Omental fat pad (tissue), 4 donors: ENCODE results near the gene TPST2. TPM values are rescaled to one million over a fixed set of nuclear protein-coding genes. Genes with fewer than 3 reads are reported as not detected.
A peak's percentile ranks its signal among the peaks of the same experiment; 100 is the strongest.

ENCODE experiments used
- ATAC-seq: fragments of 150-250 bp; one replicate; pipeline ENCODE4 v1.9.1; 2016; ENCODE audit warnings: mild to moderate bottlenecking, moderate library complexity; ENCODE audit not compliant: low FRiP score
- DNase-seq: peaks from one replicate; pipeline ENCODE4 v3.0.0-alpha.2; 2019; ENCODE audit warnings: low spot score
- total RNA-seq, 4 donors: library from RNA; depleted of rRNA; stranded (reverse); fragments of >200 nt; gene quantifications; one replicate each; pipeline ENCODE4 v1.1.0, GENCODE V29; 2016
- TF ChIP-seq, protein P1 (sequence below), 3 donors: fragments of 450-650 bp; IDR thresholded peaks; one replicate each; pipeline ENCODE4 v1.5.1; 2016 to 2017; ENCODE audit warnings: antibody characterized with exemption in 3 of 3, mild to moderate bottlenecking in 3 of 3, moderate library complexity in 2 of 3

TPST2 gene
- total RNA-seq, 4 donors from 2014 or later = 39.5 to 101 (median 73.3) TPM

DNA sequence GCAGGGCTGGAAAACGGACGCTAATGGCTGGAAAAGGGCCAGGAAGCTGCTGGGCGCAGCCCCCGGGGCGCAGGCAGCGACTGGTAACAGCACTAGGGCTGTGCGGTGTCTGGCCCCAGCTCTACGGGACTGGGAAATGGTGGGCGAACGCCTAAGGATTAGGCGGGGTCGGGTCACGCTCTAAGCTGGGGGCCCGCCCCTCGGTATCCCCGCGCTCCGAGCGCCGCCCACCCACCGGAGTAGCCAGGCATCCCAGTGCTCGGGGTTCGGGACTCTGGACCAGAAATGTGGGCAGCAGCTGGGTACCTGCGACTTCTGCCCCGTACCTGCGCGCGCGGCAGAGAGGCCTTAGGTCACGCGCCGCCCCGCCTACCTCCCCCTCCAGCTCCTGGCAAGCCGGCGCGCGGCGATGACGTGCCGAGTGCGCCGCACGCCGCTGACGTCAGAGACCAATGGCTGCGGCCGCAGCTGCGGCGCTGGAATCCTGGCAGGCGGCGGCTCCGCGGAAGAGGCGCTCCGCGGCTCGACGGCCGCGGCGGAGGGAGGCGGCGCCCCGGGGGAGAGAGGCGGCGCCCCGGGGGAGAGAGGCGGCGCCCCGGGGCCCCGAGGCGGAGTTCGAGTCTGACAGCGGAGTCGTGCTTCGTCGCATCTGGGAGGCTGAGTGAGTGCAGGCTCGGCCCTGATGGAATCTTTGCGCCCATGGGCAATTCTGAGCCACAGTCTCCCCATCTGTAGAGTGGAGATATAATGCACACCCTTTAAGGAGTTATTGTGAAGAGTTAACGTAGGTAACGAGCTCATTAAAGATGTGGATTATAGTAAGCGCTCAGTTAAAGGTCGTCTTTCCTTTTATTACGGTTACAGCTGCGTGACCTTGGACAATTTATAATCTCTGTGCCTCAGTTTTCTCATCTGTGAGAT, 106.2 kb downstream of the TPST2 start, which contains the start of the genes HPS4 and SRRD:
HPS4 (minus strand) TSS at position 345 of the 921 bp plus-strand sequence. CDS start 2,021 bp downstream, outside the sequence.
SRRD (plus strand) TSS at position 439 of the 921 bp plus-strand sequence; CDS start at position 453, 14 bp downstream.
- TF ChIP-seq, protein P1, sequence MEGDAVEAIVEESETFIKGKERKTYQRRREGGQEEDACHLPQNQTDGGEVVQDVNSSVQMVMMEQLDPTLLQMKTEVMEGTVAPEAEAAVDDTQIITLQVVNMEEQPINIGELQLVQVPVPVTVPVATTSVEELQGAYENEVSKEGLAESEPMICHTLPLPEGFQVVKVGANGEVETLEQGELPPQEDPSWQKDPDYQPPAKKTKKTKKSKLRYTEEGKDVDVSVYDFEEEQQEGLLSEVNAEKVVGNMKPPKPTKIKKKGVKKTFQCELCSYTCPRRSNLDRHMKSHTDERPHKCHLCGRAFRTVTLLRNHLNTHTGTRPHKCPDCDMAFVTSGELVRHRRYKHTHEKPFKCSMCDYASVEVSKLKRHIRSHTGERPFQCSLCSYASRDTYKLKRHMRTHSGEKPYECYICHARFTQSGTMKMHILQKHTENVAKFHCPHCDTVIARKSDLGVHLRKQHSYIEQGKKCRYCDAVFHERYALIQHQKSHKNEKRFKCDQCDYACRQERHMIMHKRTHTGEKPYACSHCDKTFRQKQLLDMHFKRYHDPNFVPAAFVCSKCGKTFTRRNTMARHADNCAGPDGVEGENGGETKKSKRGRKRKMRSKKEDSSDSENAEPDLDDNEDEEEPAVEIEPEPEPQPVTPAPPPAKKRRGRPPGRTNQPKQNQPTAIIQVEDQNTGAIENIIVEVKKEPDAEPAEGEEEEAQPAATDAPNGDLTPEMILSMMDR (IDR thresholded peaks at IDR 0.05) = no peak
- ATAC-seq (peak; percentile 91), DNase-seq (peak; percentile 79)

DNA sequence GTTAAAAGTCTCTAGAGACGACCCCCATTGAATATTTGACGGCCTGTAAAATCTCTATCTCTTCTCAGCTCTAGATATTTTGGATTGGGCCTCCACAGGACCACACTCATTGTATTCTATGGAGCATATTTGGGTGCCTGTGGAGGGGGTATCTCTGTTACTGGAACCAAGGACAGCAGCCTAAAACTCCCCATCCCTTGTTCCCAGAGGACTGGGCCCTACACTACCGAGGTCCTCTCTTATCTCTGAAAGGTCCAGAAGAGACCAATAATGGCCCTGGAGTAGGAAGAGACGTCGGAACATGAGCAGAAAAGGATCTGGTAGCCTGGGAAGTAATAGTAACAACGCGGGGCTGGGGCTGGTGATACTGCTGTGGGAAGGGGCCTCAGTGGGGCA, 106.9 kb downstream of the TPST2 start:
- ATAC-seq = peak; percentile 7
- DNase-seq = no peak
- TF ChIP-seq, protein P1 (IDR thresholded peaks at IDR 0.05) = no peak

DNA sequence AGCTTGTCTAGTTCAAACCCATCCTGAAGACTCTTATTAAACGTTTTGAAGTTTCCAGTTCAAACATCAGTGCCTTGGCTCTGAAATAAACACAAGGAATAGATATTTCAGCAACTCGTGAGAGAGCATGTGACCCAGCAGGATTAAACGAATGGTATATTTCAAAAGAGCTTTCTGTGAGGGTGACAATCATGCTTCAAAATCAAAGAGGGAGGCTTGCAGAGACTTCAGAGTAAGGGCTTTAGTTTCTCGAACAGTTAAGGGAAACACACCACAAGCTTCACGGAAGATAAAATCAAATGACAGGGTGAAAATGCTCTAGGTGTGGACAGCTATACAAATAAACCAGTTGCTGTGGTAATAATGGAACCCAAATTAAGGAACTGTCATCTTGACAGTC, 107.8 kb downstream of the TPST2 start:
- DNase-seq (no peak), ATAC-seq (no peak)
- TF ChIP-seq, protein P1 (IDR thresholded peaks at IDR 0.05) = no peak

DNA sequence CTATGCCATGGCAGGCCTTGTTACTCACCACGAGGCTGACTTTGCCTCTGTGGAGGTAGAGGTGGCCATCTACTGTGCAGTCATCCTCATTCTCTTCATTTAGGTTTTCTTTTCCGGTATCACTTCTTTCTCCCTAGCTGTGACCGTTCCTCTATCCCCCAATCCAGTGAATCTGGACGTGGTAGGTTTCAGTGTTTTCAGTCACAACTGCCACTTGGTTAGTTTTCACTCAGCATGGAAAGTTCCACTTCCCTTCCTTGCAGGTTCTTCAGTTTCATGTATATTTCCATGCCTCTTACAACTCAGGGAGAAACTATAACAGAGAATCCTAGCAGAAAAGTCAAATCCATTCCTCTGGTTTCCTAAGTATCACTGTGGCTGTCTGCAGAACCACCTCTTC, 108.2 kb downstream of the TPST2 start:
- no peak for DNase-seq
- no peak for ATAC-seq
- TF ChIP-seq, protein P1 (IDR thresholded peaks at IDR 0.05) = no peak

DNA sequence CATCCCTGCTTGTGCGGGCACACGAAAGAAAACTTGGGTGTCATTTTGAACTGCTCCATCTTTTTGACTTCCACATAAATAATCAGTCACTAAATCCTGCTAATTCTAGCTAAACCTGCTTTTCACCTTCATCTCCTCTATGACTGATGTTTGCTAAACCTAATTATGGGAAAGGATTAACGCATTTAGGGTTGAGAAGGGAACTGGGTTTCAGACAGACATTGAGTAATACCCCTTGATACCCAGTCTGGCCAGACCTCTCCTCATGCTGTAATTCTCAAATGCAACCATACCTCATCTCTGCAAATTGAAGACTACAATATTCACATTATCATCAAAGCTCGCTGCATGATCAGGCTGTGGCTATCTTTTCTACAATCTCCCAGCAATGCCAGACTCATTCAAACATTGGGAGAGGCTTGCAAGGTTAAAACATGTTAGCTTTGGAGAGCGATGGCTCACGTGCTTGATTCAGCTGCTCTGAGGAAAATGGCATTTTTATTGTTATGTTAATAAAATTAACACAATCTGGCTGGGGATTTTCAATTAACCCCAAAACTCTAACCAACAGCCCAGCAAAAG, 108.7 kb downstream of the TPST2 start:
- no peak for ATAC-seq

DNA sequence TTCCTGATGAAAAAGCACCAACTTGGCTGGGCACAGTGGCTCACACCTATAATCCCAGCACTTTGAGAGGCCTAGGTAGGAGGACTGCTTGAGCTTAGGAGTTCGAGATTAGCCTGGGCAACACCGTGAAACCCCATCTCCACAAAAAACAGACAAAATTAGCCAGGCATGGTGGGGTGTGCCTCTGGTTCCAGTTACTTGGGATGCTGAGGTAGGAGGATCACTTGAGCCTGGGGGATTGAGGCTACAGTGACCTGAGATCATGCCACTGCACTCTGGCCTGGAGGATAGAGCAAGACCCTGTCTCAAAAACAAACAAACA, 109.4 kb downstream of the TPST2 start:
- no peak for DNase-seq

More for the DNA sequence above, 108.7 kb downstream of the TPST2 start:
- no peak for DNase-seq
- TF ChIP-seq, protein P1 (IDR thresholded peaks at IDR 0.05) = no peak

More for the DNA sequence above, 109.4 kb downstream of the TPST2 start:
- ATAC-seq = no peak
- TF ChIP-seq, protein P1 (IDR thresholded peaks at IDR 0.05) = no peak
